Esophagus (tissue), 2 donors: Measurements from ENCODE around the gene ARAP1. TPM values are rescaled to one million over a fixed set of nuclear protein-coding genes. Genes with fewer than 3 reads are reported as not detected.

Experiments
- H3K27ac ChIP-seq, 2 donors: one replicate each; pipeline ENCODE4 v1.5.1; 2013; ENCODE audit warnings: low read depth in 2 of 2, mild to moderate bottlenecking in 2 of 2, inconsistent platforms in 1 of 2, low read length in 1 of 2, moderate library complexity in 1 of 2
- H3K27me3 ChIP-seq, 2 donors: one replicate each; pipeline ENCODE4 v1.6.1; 2013; ENCODE audit warnings: low read length in 2 of 2, control low read depth in 1 of 2, mild to moderate bottlenecking in 1 of 2; ENCODE audit not compliant: insufficient read depth in 2 of 2, control insufficient read depth in 1 of 2
- H3K36me3 ChIP-seq, 2 donors: one replicate each; pipeline ENCODE4 v1.6.1; 2013; ENCODE audit warnings: low read length in 1 of 2; ENCODE audit not compliant: control insufficient read depth in 2 of 2, insufficient read depth in 2 of 2
- H3K4me1 ChIP-seq, 2 donors: one replicate each; pipeline ENCODE4 v1.6.1; 2013; ENCODE audit warnings: low read length in 1 of 2; ENCODE audit not compliant: control insufficient read depth in 2 of 2, insufficient read depth in 2 of 2
- H3K4me3 ChIP-seq, 2 donors: one replicate each; pipeline ENCODE4 v1.5.1; 2013; ENCODE audit warnings: low read length in 2 of 2, mild to moderate bottlenecking in 2 of 2, low read depth in 1 of 2, moderate library complexity in 1 of 2
- H3K9me3 ChIP-seq, 2 donors: one replicate each; pipeline ENCODE4 v1.6.1; 2013; ENCODE audit warnings: mild to moderate bottlenecking in 2 of 2, low read depth in 1 of 2, low read length in 1 of 2, moderate library complexity in 1 of 2; ENCODE audit not compliant: control insufficient read depth in 2 of 2, insufficient read depth in 1 of 2
- WGBS, 2 donors: extraction: QIAGEN DNeasy Blood & Tissue Kit; methylation state at CpG; one replicate each; pipeline ENCODE4 v1.1.7; 2013; 5-methylcytosine and 5-hydroxymethylcytosine counted together
- polyA plus RNA-seq, 2 donors: library from polyadenylated mRNA; stranded (reverse); fragments of 200-250 nt; gene quantifications; one replicate each; pipeline ENCODE4 v1.2.3, GENCODE V29; 2013
- donor health status: healthy with polysubstance abuse.
- donor health status: Bipolar disorder and iron deficiency.

ARAP1 gene
- polyA plus RNA-seq, 2 donors: 28.4 to 45.3 TPM

- H3K4me3 ChIP-seq: peak overlapping the region in 1 of 2 donors; percentile 2
- H3K27me3 ChIP-seq: no peaks in the 10 kb centered on the region
- H3K36me3 ChIP-seq: peaks cover 5 to 15% of the 10 kb centered on the region in 2 donors
- peaks cover 16 to 23% of the 10 kb centered on the region in 2 donors for H3K4me1 ChIP-seq
- WGBS, 2 donors: 71 to 76% methylated on average over 4 of the region's 4 CpGs
- H3K9me3 ChIP-seq: no peaks in the 10 kb centered on the region
- no peak overlapping the region for H3K27ac ChIP-seq
Measured at GRCh38 chr11:72719551-72719950, 32.7 kb downstream of the ARAP1 start.

GRCh38 chr11:72719144-72719543, 33.1 kb downstream of the ARAP1 start:
- Histone ChIP-seq H3K9me3 (no peaks in the 10 kb centered on the region), H3K36me3 (peaks cover 5 to 17% of the 10 kb centered on the region in 2 donors), H3K4me3 (no peak overlapping the region), H3K27ac (no peak overlapping the region), H3K4me1 (peaks cover 16 to 22% of the 10 kb centered on the region in 2 donors), H3K27me3 (no peaks in the 10 kb centered on the region)
- WGBS, 2 donors: 25 to 33% methylated on average over 2 of the region's 2 CpGs

- Histone ChIP-seq H3K4me3 (no peak overlapping the region), H3K27ac (no peak overlapping the region), H3K27me3 (no peaks in the 10 kb centered on the region), H3K4me1 (peaks cover 14 to 17% of the 10 kb centered on the region in 2 donors), H3K9me3 (no peaks in the 10 kb centered on the region), H3K36me3 (peaks cover 5 to 20% of the 10 kb centered on the region in 2 donors)
- WGBS, 2 donors: 86 to 87% methylated on average over 9 of the region's 9 CpGs
Measured at GRCh38 chr11:72718101-72718501, 34.1 kb downstream of the ARAP1 start.

GRCh38 chr11:72716788-72717435, 35.3 kb downstream of the ARAP1 start:
- H3K27me3 ChIP-seq: no peaks in the 10 kb centered on the region
- peaks cover 11 to 16% of the 10 kb centered on the region in 2 donors for H3K4me1 ChIP-seq
- no peak overlapping the region for H3K27ac ChIP-seq
- no peak overlapping the region for H3K4me3 ChIP-seq
- no peaks in the 10 kb centered on the region for H3K9me3 ChIP-seq
- H3K36me3 ChIP-seq: peaks cover 5 to 32% of the 10 kb centered on the region in 2 donors
- WGBS, 2 donors: 89 to 91% methylated on average over 14 of the region's 14 CpGs

DNA sequence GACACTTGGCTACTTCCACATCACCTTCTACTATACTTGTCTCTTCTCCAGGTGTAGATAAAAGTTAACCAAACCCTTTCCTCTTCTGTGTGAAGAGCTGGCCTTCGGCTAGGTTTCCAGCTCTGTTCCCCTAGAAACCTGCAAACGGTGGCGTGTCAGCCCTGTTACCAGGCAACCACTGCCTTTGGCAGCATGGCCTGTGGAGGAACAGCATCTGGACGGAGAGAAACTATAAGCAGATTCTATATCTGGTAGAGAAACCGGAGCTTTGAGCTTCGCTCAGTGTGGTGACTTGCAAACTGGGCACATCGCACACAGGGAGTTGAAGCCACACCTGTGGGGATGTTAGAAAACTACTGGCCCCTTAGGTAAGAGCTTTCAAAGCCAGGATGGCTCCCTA, 35.9 kb downstream of the ARAP1 start:
- Histone ChIP-seq H3K9me3 (no peaks in the 10 kb centered on the region), H3K27ac (no peak overlapping the region), H3K4me1 (peaks cover 11 to 16% of the 10 kb centered on the region in 2 donors), H3K36me3 (peaks cover 5 to 38% of the 10 kb centered on the region in 2 donors), H3K27me3 (no peaks in the 10 kb centered on the region), H3K4me3 (no peak overlapping the region)
- WGBS, 2 donors: 46 to 49% methylated on average over 7 of the region's 7 CpGs

DNA sequence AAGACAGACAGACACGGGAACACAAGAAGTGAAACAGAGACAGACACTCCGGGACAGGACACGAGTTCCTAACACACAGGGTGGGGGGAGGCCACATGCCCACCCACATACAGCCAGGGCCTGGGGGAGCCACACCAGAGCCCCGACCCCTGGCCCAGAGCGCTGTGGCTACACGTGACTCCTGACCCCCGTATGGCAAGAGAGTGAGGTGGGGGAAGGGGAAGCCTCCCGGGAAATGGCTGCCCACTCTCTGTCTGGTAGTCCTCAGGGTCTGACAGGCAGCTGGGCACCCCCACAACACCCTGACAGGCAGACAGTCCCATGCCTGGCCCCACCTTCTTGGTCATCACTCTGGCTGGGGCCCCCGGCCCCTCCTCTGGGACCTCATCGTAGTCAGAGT, 39.4 kb downstream of the ARAP1 start:
- Histone ChIP-seq H3K36me3 (peaks cover 9 to 62% of the 10 kb centered on the region in 2 donors), H3K4me3 (no peak overlapping the region), H3K27me3 (no peaks in the 10 kb centered on the region), H3K9me3 (no peaks in the 10 kb centered on the region), H3K27ac (no peak overlapping the region), H3K4me1 (peaks cover 0 to 4% of the 10 kb centered on the region in 2 donors)
- 63 to 66% methylated on average over 9 to 10 of the region's 10 CpGs for WGBS, 2 donors

GRCh38 chr11:72712168-72712751, 39.9 kb downstream of the ARAP1 start:
- 64 to 68% methylated on average over 20 to 26 of the region's 26 CpGs for WGBS, 2 donors
- no peaks in the 10 kb centered on the region for H3K9me3 ChIP-seq
- no peaks in the 10 kb centered on the region for H3K27me3 ChIP-seq
- peaks cover 9 to 65% of the 10 kb centered on the region in 2 donors for H3K36me3 ChIP-seq
- no peak overlapping the region for H3K27ac ChIP-seq
- no peak overlapping the region for H3K4me3 ChIP-seq
- H3K4me1 ChIP-seq: peaks cover 0 to 4% of the 10 kb centered on the region in 2 donors

DNA sequence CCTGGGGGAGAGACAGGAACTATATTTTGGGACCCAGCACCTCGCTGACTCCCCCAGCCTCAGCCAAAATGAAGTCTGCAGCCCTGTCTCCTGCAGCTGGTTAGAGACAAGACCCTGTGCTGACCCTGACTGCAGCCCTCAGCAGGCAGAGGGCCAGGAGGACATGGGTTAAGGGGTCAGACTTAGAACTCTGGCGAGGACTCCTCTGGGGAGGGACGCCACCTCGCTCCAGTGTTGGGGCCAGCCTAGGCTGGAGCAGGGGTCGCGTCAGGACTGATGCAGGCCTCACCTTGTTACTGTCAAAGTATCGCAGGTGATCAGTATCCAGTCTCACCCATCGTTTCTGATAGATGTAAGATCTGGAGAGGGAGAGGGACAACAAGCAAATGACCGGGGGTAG, 41.1 kb downstream of the ARAP1 start:
- H3K9me3 ChIP-seq: no peaks in the 10 kb centered on the region
- peaks cover 4 to 67% of the 10 kb centered on the region in 2 donors for H3K36me3 ChIP-seq
- no peak overlapping the region for H3K4me3 ChIP-seq
- H3K27ac ChIP-seq: no peak overlapping the region
- 87 to 93% methylated on average over 9 of the region's 9 CpGs for WGBS, 2 donors
- H3K27me3 ChIP-seq: no peaks in the 10 kb centered on the region
- peaks cover 0 to 4% of the 10 kb centered on the region in 2 donors for H3K4me1 ChIP-seq

GRCh38 chr11:72710278-72710677, 41.9 kb downstream of the ARAP1 start:
- H3K9me3 ChIP-seq: no peaks in the 10 kb centered on the region
- H3K4me3 ChIP-seq: no peak overlapping the region
- WGBS, 2 donors: 93 to 97% methylated on average over 11 of the region's 11 CpGs
- H3K36me3 ChIP-seq: peaks cover 9 to 74% of the 10 kb centered on the region in 2 donors
- peaks cover 0 to 4% of the 10 kb centered on the region in 2 donors for H3K4me1 ChIP-seq
- H3K27ac ChIP-seq: no peak overlapping the region
- no peaks in the 10 kb centered on the region for H3K27me3 ChIP-seq
